Measurements from ENCODE around the gene RBMS1.

The RBMS1 gene

DNA sequence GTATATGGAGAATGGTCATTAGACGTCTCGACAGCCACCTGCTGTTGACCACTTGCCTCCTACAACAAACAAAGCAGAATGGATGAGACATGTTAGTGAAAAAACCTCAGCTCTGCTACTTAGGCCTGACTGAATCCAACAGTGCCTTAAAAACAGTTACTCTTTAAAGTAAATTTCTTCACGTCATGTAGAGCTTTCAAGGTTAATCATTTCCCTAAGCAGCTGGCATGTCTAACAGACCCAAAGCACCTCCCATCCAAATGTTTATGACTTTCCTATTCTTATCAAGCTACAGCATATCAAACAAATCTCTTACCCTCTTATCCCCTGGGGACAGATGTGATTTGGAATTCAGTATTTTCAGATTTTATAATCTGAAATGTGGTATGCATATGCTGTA lies 218.0 kb downstream of the RBMS1 start:
- no peak for DNase-seq (ENCODE audit: low read depth)

DNA sequence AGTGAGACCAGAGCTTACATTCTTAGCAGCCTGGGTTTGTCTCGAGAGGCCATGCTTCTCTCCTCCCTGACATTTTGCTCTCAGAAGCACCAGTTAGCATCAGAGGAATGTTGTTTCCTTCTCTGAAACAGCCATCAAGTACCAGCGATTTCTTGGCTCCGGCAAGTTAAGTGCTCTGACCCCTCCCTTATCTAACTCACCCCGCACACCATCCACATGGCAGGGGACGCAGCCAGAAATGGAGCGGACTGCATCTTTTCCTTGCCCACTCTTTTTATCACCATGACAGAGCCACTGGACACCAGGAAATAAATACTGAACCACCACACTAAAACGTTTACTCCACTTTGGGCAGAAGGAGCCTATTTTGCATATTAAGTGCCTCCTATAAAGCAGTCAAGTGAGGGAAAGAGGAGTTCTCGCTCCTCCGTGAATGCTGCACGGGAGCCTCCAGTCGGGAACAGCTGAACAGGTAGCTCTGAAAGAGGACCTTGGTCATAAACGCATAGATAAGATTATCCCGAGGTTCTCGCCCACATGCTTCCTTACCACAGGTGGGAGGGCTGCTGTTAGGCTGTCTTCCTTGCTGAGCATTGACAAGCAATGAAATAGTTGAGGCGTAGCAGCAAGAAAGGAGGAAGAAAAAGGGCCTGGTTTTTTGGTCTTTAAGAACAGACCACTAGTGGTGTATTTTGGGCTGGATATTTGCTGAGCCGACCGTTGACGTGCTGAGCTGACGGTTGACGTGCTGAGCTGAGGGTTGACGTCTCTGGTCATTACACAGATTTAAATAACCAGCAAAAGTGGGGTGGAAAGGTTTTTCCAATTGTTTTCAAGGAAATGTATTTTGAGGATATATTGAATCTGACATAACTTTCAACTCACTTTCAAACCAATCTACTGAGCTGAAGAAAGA lies 222.2 kb downstream of the RBMS1 start:
- DNase-seq (ENCODE audit: low read depth), result no peak

DNA sequence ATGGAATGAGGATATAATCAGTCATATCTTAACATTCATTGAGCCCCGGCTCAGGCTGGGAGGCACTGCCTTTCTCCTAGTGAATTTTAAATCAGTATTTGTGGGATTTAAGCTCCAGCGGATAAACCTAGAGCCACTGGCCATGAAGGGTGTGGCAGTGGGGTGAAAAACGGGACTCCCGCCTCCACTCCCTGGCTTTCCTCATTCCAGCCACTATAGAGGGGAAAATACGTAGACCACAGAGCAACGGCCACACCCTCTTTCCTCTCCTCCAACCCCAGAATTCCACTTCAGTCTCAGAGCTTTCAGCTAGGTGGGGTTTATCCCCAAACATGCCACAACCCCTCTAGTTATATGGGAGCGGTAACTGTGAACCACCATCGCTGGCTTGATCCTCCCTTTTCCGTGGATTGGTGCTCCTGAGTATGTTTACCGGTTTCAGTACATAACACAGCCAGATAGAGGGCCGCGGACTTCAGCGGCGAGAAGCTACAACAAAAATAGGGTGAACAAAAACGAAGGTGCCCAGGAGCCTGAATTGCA lies 223.0 kb downstream of the RBMS1 start:
- DNase-seq (ENCODE audit: low read depth), result no peak

DNA sequence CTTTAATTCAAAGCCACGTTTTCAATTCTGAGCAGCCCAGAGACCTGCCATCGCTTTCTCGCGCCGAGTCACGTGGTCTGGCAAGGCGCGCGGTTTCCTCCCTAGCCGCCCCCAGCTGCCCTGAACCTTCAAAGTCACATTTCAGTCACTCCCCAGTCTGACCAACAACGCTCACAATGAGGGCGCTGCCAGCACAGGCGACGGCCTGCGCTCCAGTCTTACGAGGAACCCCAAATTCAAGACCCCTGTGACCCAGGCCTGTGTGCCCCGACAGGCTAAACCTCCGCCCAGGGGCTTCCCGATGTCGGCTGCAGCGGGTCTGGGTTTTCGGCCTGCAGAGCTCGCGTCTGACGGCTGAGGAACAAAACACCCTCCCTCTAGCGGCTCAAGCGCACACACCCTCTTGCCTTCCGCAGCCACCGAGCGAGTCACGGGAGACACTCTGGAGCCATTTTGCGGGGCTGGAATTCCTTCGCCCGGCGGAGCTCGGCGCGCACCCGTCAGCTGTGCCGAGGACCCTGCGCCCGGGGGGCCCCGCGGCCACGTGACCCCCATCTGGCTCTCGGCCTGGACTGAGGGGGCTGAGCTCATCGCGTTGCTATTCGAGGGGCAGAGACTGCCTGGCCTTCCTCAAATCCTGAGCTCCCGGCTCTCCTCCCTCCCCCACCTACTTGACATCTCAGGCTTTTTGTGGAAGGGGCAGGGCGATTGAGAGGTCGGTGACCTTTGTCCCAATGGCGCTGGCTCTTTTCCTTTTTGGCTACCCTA lies 223.6 kb downstream of the RBMS1 start:
- DNase-seq (ENCODE audit: low read depth), result peak; percentile 59

DNA sequence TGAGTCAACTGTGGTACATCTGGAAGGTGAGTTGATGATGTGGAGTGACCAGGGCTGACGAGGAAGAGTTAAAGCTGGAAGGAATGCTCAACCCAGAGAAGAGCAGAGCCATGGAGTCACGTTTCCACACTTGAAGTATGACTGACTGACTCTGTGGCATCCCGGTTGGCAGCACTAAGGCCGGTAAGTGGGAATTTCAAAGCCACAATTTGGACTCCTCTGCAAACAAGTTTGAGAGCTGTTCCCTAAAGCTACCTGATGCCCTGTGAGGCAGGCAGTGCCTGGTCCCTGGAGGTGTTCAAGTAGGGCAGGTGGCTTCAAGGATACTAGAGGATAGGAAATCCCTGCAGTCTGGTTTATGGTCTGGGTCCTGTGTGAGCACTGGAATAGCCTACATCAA lies 224.2 kb downstream of the RBMS1 start:
- DNase-seq (ENCODE audit: low read depth), result no peak

DNA sequence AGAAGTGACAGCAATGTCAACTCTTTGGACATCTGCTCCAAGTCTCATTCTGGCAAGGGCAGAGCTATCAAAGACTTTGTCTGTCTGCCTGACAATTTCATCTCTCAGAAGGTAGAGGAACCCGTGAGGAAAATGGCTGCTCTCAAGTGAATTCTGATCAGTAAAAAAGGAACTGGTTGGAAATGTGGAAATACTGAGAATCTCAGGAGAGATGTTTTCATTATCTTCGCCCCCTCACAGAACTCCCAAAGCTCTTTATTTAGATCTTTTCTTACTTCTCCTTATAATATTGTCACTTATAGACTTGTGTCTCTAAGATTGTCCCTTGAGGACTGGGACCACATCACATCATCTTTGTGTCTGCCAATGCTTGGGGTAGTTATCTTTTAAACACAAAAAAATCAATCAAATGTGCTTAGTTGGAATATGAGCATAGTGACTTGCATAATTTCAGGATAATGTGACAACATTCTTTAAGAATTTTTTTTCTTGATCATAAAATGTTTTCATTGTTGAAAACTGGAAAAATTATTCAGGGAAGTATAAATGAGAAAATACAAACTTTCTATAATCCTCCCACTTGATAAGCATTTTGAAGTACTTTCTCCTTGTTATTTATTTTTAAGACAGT lies 225.3 kb downstream of the RBMS1 start:
- DNase-seq (ENCODE audit: low read depth), result no peak

DNA sequence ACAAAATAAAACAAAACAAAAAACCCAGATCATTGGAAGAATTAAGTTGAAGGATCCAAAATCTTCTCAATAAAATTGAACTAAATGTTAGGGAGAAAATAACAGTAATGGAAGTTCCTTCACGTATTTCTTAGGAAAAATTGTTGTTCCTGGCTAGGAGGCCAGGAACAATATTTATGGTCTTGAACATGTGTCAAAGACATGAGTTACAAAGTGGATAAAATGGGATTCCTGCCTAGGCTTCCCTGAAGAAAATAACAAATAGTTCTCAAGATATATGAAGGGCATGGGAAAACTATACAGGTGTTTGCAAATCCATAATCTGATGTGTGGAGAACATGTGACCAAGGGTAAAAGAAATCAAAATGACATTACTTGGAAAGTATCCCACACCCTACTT lies 225.9 kb downstream of the RBMS1 start:
- DNase-seq (ENCODE audit: low read depth), result no peak

DNA sequence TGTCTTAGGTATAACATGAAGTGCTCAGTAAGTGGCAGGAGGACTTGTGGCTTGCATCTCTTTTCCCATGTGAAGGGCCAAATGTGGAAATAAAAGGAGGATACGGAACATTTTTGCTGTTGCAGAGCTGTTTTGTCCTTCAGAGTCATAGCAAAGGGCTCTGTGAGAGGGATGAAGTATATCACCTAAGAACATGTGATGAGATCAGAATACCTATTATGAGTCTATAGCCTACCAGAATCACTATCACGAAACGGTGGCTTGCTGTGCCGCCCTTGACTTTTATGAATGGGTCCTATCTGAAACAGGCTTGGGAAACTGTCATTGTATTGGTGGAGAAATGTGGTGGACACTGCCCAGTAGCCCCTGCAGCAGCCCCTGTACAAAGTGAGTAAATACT lies 226.6 kb downstream of the RBMS1 start:
- DNase-seq (ENCODE audit: low read depth), result no peak

DNA sequence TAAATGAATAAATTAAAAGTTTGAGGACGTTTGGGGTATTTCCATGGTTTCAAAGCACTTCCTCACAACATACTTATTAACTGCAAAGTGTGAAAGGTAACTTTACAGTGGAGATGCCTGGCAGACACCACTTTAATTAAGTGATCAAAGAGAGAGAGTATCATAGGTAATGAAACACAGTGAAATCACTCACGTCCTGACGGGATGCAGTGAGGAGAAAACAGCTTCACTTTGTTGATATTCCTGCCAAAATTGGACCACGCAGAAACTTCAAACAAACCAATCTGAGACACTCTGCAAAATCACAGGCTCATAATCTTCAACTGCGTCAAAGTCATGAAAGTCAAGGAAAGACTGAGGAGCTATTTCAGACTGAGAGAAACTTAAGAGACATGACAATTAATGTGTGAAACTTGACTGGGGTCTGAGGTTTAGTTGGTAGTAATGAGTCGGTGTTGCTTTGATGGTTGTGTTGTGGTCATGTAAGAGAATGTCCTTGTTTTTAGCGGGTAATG lies 227.5 kb downstream of the RBMS1 start:
- DNase-seq (ENCODE audit: low read depth), result no peak

DNA sequence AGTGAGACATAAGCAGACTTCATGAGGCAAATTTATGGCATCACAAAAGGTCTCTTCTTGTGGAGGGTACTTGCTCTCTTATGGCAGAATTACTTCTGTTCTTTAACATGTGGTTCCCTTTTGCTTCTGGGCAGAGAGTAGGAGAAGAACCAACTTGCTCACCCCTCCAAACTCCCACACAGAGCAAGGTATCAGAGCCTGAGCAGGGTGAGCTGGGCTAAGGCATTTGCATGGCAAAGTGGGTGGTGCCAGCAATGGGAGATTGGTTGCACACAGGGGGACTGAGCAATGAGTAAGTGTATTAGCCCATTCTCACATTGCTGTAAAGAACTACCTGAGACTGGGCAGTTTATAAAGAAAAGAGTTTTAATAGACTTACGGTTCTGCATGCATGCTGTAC lies 229.3 kb downstream of the RBMS1 start:
- DNase-seq (ENCODE audit: low read depth), result no peak

DNA sequence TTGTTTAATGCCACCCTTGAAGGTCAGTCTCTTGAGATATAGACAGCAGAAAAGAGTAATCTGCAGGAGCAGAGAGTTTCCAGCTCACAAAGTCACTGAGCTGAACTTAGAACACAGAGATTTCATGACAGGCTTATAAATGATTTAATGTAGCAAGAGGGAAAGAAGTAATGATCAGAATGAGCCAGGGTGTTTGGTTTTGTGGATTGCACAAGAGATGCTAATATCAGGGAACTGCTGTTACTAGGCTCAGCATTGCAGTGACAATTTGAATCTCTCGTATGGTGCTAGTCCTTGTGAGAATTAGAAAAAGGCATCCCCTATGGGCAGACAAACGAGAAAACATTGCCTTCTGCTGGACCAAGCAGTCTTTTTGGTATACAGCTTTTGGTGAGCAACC lies 231.9 kb downstream of the RBMS1 start:
- DNase-seq (ENCODE audit: low read depth), result no peak

DNA sequence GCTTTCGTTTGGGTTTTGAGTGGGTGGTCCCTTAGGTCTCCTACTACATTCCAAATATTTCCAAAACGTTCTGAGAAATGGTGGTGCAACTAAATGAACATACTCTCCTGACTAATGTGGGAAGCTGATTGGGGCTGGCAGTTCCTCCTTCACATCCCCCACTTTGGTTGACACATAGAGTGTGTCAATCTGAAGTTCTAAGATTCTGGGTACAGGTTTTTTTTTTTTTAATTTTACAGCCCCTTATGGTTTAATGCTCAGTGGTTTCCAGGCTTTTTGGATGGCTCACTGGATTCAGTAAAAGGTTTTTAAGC lies 235.2 kb downstream of the RBMS1 start:
- no peak for DNase-seq (ENCODE audit: low read depth)

DNA sequence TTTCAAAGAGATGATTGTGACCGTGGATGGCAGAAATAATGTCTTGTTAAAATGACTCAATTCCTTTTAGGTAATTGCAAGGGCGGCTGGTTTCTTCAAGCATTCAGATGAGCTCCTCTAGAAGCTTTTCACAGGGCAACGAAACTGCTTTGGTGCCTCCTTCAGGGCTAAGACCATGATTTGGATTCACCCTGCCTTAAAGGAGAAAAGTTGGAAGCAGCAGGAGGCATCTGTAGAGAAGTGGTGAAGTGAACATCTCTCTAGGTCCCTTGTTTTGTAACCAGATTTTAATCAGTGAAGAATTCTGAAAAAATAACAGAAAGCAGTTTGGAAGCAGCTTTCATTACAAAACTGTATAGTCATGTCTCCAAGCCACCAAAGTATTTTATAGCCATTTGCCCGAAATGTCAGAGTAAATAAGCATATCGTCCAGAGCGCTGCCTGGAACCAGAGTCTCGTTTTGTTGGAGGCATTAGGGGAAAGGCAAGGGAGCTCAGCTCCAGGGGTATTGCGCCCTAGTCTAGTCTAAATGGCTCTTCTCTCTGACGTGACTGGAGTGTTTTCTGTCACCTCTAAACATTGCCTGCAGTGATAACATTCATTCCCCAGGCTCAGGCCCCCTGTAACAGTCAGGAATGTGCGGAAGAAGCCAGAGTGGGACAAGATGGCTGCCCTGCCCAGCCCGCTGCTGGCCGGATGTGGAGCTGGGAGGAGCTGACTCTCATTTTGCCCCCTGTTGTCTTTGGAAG lies 235.7 kb downstream of the RBMS1 start:
- DNase-seq (ENCODE audit: low read depth), result no peak

DNA sequence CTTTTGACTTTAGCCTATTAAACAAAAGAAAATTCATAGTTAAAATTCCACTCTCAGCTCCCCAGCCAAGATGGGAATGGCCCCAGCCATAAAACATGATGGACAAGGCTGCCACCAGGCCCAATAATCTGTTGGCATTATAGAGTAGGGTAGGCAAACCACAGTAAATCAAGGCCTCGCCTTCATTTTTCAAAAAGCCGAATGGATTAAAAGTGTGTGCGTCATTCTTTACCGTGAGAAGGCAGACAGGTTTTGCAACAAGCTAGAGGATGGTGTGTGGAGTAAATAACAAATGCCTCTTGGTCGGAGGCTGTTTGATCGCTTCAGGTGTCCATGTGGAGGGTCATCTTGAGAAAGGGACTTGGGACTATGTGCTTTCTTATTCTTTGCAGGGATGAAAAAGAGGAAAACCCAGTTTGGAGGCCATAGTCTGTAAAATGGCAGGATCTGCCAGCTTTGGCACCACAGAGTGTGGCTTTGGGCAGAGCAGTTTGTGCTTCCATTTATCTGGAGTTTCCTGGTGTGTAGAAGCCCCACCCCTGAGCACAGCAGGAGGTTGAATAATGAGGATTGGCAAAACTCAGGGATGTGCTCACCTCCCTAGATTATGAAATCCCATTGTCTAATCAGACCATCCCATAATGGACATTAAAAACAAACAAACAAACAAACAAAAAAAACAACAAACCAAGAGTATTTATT lies 236.4 kb downstream of the RBMS1 start:
- DNase-seq (ENCODE audit: low read depth), result no peak

DNA sequence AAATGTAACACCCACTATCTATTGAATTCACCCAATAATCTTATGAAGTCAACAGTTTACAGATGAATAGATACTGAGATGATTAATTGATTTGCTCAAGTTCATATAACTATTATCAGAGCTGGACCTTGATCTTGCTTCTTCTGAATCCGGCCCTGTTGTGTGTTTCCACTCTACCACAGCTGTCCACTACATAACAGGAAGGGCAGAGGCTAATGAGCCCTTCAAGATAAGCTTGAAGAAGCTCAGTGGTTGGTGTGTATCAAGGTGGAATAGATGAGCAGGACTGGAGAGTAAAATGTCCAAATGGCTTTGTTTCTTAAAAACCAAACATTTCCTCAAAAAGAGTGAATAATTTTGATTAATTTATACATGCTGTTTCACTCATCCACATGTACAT lies 237.1 kb downstream of the RBMS1 start:
- DNase-seq (ENCODE audit: low read depth), result no peak

DNA sequence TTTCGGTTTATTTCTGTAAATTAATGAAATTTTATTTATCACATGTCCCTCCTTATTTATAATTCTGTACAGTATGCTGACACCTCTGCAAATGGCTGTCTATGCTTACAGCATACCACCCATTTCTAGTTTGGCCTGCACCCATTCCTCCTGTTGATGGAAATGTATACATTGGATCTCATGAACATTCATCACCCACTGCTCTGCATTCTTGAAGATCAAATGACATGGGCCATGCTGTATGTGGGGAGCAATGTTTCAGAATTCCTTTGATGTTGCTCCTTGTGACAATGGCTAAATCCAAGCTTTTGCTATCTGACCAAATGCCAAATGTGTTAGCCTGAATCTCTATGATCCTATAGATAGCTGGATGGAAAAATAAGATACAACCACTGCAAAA lies 238.2 kb downstream of the RBMS1 start:
- no peak for DNase-seq (ENCODE audit: low read depth)

DNA sequence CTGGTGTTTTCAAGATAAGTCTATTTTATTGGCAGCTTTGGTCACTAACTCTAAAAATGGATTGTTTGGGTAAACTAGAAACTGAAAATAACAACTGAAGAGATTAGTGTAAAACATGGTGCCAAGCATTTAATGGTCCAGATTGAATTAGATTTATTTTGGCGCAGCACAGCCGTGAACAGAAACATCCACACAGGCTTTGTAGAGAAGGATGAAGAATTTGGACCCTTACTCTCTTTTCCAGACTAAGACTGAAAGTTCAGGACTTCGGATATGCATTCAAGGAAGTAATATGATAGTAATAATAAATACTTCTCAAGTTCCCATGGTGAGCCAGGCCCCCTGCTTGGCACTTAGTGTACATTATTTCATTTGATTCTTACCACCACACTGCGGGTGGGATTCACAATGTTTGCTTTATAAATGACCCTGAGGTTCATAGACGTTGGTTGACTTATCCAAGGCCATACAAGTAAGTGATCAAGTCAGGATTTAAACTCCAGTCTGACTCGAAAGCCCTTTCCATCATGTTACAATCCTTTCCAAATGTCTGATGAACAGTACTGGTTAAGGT lies 239.3 kb downstream of the RBMS1 start:
- no peak for DNase-seq (ENCODE audit: low read depth)

DNA sequence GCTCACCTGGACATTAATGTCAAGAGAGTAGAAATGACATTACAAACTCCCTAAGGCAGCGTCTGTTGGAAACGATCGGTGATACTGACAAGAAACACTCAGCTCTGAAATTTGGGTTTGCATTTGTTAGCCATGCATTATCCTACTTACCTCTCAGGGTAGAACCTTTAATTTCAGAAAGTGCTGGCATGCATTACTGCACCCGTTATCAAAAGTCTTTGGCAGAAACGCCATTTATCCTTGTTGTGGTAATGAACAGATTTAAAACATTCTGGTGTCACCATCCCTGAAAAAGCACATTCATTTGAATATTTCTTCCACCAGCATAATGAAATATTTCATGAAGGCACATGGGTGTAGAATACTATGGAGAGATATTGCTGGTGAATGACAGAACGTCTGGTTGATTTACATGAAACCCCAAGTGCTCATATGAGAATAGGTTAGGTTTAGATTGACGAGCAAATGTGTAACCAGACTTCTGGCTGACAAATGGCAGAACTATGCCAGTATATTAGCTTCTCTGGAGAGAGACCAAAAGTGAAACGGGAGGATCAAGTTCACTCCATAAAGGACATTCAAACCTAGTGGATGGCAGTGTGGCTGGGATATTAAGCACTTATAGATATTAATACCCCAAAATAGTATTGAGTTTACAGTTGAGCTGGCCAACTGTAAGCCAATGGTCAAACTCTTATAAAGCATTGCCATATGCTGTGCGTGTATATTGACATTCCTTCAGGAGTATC lies 240.0 kb downstream of the RBMS1 start:
- DNase-seq (ENCODE audit: low read depth), result no peak

DNA sequence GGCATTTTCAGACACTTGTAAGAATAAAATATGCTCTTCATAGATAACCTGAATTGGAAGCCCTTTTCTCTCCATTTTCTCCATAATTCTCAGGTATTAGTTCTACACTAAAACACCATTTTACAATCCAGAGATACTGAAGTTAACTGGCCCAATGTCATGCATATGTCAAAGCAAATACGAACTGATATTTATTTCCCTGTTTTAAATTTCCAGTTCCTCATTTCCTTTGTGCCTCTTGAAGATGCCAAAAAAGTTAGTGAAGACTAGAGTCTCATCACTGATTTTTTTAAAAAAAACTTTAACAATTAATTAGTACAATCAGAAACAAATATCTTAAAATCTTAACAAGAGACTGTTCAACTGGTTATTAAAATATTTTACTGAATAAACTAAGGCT lies 240.7 kb downstream of the RBMS1 start:
- no peak for DNase-seq (ENCODE audit: low read depth)

DNA sequence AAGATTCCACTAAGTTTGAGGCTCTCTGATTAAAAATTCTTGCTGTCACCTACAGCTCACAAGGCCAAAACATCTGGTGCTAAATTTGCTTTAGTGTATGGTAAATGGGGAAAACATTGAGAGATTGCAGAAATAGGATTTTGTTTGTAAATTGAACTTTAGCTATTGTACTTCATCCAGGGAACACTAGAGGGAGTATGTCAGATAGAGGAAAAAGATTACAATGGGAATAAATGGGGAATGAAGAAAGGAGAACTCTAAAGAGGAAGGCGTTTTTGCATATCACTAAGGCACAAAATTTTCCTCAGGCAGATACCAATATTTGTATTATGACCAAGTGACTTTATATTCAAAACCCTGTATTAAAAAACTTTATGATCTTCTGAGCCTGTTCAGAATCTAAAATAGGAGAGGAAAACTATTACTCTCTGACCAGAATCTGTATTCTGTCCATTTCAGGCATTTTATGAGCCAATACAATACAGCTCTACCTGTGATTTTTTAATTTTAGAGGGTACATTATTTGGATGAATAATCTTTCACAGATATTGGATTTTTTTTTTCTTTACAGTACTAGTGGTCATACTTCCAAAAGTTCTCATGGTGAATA lies 241.2 kb downstream of the RBMS1 start:
- DNase-seq (ENCODE audit: low read depth), result no peak

All from activated T-helper 1 cell treated with Interleukin-2 at 50 U/mL for 16 hours (primary cell).